Adrenal gland (tissue), 5 donors: ENCODE data around the gene ZP2.

Source experiments
- POLR2A ChIP-seq, 2 donors: fragments of 450-650 bp; IDR thresholded peaks; one replicate each; pipeline ENCODE4 v1.6.1; 2017; ENCODE audit warnings: antibody characterized with exemption in 2 of 2, mild to moderate bottlenecking in 2 of 2, moderate library complexity in 1 of 2
- TF ChIP-seq, protein P1 (sequence below), 6 experiments: fragments of 450-650 bp in 4 of 6; fragments of 200-600 bp in 2 of 6; sonication (generic) in 1 of 6; IDR thresholded peaks; 1 replicate in 5 of 6; 2 replicates in 1 of 6; pipeline versions ENCODE4 v1.5.1 to v1.8.0; 2016 to 2021; ENCODE audit warnings: antibody characterized with exemption in 6 of 6, mild to moderate bottlenecking in 2 of 6, moderate library complexity in 1 of 6
- donor health status: DM: no; HTN: no; CAD: no.

DNA sequence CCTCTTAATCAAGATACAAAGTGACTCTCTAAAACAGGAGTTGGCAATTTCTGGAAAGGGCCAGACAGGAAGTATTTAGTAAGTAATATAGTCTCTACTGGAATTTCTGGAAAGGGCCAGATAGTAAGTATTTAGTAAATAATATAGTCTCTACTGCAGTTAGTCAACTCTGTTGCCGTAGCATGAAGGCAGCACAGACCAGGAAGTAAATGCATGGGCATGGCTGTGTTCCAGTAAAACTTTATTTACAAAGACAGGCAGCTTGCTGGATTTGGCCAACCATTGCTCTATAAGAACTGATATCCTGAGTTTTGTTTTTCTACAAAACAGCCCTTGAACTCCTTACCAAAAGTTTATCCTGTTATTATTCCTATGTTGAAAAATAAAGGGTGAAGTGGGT lies 36.0 kb downstream of the ZP2 start:
- TF ChIP-seq, protein P1, sequence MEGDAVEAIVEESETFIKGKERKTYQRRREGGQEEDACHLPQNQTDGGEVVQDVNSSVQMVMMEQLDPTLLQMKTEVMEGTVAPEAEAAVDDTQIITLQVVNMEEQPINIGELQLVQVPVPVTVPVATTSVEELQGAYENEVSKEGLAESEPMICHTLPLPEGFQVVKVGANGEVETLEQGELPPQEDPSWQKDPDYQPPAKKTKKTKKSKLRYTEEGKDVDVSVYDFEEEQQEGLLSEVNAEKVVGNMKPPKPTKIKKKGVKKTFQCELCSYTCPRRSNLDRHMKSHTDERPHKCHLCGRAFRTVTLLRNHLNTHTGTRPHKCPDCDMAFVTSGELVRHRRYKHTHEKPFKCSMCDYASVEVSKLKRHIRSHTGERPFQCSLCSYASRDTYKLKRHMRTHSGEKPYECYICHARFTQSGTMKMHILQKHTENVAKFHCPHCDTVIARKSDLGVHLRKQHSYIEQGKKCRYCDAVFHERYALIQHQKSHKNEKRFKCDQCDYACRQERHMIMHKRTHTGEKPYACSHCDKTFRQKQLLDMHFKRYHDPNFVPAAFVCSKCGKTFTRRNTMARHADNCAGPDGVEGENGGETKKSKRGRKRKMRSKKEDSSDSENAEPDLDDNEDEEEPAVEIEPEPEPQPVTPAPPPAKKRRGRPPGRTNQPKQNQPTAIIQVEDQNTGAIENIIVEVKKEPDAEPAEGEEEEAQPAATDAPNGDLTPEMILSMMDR (IDR thresholded peaks at IDR 0.05), result no peak
- TF ChIP-seq POLR2A (IDR thresholded peaks at IDR 0.05), result no peak
